Measurements from ENCODE around the gene PRMT1.
"Not testable (repeated sequence)": the region's sequence is repeated elsewhere in the genome, so short reads cannot be mapped to it uniquely, and the experiment has no call there.

The PRMT1 gene

DNA sequence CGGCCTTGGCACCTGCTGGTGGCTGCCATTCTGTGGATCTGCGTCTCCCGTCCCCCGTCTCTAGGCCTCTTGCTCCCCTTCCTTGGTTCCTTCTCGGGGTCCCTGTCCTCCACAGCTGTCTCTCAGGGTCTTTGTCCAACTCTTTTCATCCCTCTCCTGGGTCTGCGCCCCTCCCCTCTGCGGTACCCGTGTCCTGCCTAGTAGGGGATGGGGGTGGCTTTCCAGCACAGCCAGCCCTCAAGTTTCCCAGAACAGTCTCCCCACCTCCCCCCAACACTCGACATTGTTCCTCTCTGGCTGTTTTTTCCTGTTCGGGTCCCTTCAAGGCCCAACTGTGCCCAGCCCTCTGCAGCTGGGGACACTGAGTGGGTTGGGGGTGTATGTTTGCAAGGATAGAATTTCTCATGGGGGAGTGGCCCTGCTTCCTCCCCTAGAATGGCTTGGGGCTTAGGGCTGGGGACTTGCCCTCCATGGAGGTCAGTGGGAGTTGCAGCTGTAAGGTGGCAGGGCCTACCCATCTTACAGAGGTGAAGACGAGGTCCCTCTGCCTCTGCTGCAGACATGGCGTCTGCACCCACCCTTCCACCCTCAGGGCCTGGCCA is 11.6 kb downstream of the PRMT1 start:
- no peak for DNase-seq (ENCODE audit: low read depth)

DNA sequence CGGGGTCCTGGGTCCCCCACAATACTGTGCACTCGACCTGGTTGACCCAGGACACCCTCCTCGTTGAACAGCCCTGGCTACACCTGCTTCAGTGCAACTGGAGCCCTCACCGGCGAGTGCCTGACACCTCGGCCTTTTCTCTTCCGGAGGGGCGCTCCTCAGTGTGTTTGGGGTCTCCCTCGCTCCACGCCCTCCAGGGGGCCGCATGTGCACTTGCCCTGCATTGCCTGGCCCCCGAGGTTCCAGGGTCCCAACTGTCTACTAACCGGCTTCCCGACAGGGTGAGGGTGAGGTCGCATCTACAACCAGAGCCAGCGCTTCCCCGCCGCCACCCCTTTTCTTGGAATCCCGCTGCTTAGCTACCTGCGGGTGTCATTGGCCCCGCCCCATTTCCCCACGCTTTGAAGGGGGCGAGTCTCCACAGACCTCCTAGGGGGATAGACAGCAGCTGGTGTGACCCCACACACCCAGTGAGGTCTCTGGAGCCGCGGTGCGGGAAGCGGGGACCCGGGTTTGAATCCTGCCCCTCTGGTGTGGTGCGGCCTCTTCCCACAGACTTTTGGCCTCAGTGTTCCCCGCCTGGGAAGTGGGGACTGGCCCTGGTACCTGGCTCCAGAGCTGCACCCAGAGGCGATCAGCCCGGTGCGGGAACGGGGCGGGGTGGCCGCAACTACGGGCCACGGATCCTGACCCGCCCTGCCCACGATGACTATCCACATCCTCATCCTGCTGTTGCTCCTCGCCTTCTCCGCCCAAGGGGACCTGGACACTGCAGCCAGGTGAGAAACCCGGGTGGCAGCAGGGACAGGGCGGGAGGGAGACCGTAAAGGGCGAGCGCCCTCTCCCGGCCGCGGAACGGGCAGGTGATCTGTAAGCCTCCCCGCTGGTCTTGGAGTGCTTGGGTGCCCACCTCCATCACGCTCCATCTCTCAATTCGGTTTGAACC is 12.3 kb downstream of the PRMT1 start, which contains the start of gene ADM5:
ADM5 (plus strand) TSS at position 462 of the 946 bp plus-strand sequence; CDS start at position 706, 244 bp downstream.
- DNase-seq (ENCODE audit: low read depth): no peak

DNA sequence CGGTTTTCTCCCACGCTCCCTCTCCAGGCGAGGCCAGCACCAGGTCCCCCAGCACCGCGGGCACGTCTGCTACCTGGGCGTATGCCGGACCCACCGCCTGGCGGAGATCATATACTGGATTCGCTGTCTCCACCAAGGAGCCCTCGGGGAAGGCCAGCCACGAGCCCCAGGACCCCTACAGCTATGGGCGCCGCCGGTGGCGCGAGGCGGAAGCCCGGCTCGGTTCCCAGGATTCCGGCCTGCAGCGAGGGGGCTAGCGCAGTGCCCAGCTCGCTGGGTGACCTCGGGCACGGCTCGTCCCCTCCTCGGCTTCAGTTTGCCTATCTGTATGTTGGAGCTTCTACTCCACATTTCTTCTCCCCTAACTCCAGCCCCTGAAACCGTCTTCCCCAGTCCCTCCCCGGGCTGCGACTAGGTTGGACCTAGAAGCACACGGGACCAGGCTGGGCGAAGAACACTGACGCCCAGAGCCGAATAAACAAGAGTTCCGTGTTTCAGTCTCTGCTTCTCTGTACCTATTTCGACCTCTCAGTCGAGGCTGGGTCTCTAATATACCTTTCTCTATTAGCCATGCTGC is 13.1 kb downstream of the PRMT1 start:
- no peak for DNase-seq (ENCODE audit: low read depth)

DNA sequence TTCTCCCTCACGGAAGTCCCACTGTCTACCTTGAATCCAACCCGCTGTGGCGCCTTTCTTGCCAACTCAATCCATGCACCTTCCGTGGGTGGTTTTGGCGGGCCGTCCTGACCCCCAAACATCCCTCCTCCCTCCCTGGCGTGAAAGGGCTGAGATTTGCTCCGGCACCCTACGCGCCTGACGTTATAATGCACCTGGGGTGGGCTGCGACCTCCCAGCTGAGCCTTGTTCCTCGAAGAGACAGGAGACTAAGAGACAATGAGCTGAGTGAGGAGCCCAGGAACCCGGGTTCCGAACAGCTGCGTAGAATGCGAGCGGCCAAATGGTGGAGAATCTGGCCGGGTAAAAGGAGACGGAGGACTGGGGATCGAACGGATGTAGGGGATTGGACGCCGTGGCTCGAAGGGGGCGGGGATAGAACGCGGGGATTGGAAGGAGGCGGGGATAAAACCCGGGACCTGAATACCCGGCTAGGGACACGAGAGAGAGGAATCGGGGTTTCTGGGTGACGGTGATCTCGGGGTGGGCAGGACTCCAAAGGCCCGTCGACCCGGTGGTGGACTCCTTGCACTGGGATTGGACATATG is 13.7 kb downstream of the PRMT1 start, which contains the start of gene CPT1C:
CPT1C (plus strand) TSS at position 461 of the 587 bp plus-strand sequence. CDS start 1,137 bp downstream, outside the sequence.
- no peak for DNase-seq (ENCODE audit: low read depth)

DNA sequence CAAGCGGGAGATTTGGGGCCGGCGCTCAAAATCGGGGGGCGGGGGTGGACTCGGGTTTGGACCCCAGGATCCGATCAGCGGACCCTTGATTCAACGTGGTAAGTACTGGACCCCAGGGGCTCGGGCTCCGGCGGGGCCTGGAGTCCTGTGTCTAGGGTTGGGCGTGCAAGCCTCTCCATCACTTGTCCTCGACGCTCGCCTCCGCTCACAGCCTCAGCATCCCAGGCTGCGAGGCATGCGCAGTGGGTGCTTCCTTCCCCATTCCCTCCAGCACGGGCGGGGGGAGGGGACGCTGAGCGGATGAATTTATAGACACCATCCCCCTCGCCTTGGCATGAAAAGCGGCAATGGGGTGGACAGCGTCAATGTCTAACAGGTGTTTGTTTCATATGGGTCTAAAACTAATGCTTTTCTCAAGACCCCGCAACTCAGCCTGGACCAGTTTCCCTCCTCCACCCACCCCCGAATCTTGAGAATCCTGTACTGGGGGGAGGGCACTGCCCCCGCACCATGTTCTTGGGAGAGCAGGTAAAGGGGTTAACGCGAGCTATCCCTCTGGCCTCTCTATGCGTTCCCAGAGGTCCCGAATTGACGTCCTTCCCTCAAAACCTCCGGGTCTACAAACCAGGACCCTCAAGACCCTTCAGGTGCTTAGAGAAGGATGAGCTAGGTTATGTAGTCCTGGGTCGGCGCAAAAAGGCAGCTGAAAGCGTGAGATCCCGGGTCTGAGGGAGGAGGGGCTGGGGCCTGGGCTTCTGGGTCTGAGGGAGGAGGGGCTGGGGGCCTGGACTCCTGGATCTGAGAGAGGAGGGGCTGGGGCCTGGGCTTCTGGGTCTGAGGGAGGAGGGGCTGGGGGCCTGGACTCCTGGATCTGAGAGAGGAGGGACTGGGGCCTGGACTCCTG is 14.4 kb downstream of the PRMT1 start:
- no peak for DNase-seq (ENCODE audit: low read depth)

DNA sequence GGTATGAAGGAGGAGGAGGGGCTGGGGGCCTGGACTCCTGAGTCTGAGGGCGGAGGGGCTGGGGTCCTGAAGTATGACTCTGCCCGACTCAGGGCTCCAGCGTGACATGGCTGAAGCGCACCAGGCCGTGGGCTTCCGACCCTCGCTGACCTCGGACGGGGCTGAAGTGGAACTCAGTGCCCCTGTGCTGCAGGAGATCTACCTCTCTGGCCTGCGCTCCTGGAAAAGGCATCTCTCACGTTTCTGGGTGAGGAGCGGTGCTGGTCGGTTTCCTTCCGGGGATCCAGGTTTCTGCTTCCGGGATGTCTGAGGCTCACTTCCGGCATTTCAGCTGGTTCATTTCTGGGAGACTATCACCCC is 15.1 kb downstream of the PRMT1 start:
- DNase-seq (ENCODE audit: low read depth): no peak

DNA sequence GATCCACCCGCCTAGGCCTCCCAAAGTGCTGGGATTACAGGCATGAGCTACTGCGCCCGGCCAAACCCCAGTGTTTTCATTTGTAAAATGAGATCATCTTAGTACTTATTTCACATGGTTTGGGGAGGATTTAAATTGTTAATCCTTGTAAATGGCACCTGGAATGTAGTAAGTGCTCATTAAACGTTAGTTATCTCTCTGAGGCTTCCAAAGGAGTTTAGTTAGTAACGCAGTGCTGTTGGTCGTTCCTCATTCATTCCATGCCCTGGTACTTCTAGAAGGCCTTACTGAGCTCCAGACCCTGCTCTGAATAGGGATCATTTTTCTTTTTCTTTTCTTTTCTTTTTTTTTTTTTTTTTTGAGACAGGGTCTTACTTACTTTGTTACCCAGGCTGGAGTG is 19.0 kb downstream of the PRMT1 start:
- DNase-seq (ENCODE audit: low read depth): no peak

DNA sequence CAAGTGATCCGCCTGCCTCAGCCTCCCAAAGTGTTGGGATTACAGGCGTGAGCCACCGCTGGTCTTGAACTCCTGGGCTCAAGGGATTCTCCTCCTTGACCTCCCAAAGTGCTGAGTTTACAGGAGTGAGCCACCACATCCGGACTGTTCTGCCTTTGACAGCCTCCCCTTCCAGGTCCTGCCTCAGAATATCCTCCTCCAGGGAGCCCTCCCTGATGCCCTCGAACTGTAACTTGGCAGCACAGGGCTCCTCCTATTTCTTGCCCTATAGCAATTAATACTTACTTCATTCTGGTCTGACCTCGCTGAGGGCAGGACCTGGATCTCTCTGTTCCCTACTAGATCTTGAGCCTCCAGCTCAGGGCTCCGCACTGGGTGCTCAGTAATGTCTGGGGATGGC is 19.8 kb downstream of the PRMT1 start:
- no peak for DNase-seq (ENCODE audit: low read depth)

DNA sequence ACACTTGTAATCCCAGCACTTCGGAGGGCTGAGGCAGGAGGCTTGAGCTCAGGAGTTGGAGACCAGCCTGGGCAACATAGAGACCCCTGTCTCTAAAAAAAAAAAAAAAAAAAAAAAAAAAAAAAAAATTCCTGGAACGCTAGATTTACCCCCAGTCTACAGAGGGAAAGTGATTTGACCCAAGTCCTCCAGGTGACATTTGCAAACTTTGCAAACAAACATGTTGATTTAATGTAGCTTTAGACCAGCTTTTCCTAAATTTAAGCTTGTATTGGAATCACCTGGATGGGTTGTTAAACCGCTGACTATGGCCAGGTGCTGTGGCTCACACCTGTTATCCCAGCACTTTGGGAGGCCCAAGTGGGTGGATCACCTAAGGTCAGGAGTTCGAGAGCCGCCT is 22.3 kb downstream of the PRMT1 start:
- DNase-seq (ENCODE audit: low read depth): no peak

DNA sequence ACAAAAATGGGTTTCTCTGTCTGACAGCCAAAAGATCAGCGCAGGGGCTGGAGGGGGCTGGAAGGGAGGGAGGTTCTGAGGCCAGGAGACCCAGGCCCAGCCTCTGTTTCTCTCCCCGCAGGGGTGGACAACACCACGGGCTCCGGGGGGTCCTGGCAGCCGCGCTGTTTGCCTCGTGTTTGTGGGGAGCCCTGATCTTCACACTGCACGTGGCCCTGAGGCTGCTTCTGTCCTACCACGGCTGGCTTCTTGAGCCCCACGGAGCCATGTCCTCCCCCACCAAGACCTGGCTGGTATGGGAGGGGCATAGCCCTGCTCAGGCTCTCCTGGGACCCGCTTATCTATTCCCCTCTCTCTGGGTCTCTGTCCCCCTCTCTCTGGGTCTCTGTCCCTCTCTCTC is 23.5 kb downstream of the PRMT1 start:
- no peak for DNase-seq (ENCODE audit: low read depth)

DNA sequence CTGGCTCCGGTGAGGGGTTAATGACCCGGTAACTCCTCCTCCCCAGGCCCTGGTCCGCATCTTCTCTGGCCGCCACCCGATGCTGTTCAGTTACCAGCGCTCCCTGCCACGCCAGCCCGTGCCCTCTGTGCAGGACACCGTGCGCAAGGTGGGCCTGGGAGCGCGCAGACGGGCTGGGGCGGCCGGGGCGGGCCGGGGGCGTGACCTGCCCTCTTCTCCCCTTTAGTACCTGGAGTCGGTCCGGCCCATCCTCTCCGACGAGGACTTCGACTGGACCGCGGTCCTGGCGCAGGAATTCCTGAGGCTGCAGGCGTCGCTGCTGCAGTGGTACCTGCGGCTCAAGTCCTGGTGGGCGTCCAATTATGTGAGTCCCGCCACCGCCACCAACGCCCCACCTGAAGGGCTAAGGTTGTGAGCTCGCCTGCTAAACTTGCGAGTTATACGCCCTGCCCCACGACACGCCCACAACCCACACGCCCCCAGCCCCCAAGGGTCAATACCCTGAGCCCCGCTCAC is 24.3 kb downstream of the PRMT1 start:
- DNase-seq (ENCODE audit: low read depth): no peak

DNA sequence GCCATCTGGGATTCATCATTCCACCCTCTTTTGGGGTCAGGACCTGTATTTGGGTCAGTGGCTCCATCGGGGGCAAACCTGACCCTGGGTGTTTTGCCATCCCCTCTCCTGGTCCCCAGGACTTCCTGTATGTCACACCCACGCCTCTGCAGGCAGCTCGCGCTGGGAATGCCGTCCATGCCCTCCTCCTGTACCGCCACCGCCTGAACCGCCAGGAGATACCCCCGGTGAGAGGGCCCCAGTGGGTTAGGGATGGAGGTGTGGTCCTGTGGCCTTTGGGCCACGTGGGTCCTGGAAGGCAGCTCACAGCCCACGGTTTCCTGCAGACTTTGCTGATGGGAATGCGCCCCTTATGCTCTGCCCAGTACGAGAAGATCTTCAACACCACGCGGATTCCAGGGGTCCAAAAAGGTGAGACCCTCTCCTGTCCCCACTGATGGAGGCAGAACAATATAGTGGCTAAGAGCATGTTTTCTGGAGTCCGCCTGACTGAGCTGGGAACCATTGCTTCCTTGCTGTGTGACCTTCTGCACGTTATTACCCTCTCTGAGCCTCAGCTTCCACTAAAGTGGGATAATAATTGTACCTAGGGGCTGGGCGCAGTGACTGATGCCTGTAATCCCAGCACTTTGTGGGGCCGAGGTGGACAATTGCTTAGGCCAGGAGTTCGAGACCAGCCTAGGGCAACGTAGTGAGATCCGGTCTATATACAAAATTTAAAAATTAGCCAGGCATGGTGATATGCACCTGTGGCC is 28.0 kb downstream of the PRMT1 start:
- DNase-seq (ENCODE audit: low read depth): no peak

DNA sequence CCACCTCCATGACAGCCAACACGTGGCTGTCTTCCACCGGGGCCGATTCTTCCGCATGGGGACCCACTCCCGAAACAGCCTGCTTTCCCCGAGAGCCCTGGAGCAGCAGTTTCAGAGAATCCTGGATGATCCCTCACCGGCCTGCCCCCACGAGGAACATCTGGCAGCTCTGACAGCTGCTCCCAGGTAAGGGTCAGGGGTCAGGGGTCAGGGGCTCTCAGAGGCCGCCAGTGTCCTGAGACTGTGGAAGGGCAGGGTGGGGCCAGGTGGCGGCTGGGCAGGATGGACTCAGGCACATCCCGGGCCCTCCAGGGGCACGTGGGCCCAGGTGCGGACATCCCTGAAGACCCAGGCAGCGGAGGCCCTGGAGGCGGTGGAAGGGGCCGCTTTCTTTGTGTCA is 28.8 kb downstream of the PRMT1 start:
- no peak for DNase-seq (ENCODE audit: low read depth)

DNA sequence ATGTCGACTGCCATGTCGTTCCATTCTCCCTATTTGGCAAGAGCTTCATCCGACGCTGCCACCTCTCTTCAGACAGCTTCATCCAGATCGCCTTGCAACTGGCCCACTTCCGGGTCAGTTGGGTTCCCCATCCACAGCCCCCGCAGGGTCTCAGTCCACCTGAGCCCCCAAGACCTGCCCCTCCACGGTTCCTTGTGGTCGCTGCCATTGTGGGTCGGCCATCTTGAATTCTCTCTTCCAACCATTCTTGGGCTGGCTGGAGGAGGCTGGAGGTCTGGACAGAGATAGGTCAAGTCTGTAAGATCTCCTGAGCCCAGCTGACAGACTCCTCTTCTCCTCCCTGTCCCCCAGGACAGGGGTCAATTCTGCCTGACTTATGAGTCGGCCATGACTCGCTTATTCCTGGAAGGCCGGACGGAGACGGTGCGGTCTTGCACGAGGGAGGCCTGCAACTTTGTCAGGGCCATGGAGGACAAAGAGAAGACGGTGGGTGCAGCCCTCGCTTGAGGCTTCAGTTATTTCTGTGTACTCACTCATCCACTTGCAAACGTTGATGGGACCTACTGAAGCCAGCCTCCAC is 33.4 kb downstream of the PRMT1 start:
- DNase-seq (ENCODE audit: low read depth): no peak

DNA sequence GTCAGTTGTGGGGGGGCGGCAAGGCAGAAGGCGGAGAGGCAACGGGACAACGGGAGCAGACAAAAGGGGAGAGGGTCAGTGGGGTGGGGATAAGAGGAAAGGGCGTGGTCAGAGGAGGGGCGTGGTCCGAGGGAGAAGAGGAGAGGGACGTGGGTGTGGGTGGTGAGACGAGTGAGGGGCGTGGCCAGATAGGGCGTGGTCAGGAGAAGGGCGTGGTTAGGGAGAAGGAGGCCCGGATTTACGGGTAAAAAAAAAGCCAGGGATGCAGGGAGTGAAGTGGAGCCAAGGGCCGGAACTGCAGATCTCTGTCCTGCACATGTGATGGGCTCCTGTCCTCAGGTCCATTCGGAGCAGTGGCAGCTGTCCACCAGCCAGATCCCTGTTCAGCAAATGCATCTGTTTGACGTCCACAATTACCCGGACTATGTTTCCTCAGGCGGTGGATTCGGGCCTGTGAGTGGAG is 35.4 kb downstream of the PRMT1 start:
- DNase-seq (ENCODE audit: low read depth): no peak

DNA sequence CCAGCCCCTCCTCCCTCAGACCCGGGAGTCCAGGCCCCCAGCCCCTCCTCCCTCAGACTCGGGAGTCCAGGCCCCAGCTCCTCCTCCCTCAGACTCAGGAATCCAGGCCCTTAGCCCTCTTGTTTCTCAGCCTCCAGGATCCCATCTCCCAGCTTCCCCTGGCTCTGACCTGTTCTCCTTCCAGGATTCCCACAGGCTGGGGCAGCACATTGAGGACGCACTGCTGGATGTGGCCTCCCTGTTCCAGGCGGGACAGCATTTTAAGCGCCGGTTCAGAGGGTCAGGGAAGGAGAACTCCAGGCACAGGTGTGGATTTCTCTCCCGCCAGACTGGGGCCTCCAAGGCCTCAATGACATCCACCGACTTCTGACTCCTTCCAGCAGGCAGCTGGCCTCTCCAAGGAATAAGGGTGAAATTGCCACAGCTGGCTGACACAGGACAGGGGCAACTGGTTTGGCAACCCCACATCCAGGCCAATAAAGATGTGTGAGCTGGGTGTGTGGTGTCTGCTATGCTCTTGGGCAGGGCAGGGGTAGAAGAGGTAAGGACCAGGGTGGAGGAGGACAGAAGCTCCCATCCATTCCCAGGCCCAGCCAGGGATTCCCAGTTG is 36.3 kb downstream of the PRMT1 start:
- no peak for DNase-seq (ENCODE audit: low read depth)

DNA sequence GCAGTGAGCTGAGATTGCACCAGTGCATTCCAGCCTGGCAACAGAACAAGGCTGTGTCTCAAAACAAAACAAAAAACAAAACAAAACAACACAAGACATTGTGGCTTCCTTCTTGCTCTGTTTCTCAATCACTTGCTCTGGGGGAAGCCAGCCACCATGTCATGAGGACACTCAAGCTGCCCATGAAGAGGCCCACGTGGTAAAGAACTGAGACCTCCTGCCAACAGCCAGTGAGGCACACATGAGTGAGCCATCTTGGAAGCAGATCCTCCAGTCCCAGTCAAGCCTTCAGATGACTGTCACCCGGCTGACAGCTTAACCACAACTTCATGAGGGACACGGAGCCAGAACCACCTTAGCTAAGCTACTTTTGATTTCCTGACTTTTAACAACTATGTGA is 39.1 kb downstream of the PRMT1 start:
- DNase-seq (ENCODE audit: low read depth): no peak

DNA sequence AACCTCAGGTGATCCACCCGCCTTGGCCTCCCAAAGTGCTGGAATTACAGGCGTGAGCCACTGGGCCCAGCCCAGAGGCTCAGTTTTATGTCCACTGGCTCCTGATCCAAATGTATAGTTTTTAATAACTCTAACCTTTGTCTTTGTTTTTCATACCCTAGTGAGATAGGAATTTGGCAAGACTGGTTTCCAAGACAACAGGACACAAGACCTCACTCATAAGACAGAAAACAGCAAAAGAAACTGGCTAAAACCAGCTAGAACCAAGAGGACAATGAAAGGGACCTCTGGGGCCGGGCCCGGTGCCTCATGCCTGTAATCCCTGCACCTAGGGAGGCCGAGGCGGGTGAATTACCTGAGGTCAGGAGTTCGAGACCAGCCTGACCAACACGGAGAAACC is 41.4 kb downstream of the PRMT1 start:
- no peak for DNase-seq (ENCODE audit: low read depth)

DNA sequence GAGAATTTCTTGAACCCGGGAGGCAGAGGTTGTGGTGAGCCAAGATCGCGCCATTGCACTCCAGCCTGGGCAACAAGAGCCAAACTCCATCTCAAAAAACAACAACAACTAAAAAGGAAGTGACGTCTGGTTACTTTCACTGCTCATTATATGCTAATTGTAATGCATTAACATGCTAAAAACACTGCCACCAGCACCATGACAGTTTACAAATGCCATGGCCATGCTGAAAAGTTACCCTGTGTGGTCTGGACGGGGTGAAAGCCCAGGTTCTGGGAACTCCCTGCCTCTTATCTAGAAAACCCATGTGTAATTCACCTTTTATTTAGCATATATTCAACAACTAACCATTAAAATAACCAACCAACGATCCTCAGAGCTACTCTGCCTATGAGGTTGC is 41.9 kb downstream of the PRMT1 start:
- DNase-seq (ENCODE audit: low read depth): no peak

DNA sequence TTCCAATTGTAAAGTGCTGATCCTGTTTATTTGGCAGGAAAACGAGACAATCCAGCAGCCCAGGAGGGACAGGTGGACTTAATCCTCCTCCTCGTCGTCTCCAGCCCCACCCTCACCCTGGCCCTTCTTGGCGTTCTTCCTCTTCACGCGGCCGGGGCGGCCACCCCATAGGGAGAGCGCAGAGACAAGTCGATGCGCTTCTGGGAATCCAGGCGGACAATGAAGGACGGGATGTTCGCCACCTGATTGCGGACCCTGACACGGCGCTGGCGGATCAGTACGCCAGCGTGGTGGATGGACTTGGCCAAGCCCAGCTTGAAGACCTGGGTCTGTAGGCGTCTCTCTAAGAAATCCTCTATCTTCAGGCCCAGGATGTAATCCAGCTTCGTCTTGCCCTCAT is 42.3 kb downstream of the PRMT1 start:
- DNase-seq (ENCODE audit: low read depth): not testable (repeated sequence)

Measured in HS-5 (cell line).